CD14-positive monocyte (primary cell): ENCODE results near the gene KLK10. TPM values are rescaled to one million over a fixed set of nuclear protein-coding genes. Genes with fewer than 3 reads are reported as not detected.

Experiments used
- DNase-seq, 3 donors: peaks; one replicate each; pipeline ENCODE4 v3.0.0-alpha.2; 2011 to 2022
- H2AFZ ChIP-seq: 2 replicates; pipeline ENCODE4 v1.6.0; 2012; ENCODE audit warnings: mild to moderate bottlenecking, low read depth, low read length, inconsistent platforms; ENCODE audit not compliant: insufficient read depth, poor library complexity, severe bottlenecking
- H3K27ac ChIP-seq, 2 donors: 1 replicate in 1 of 2; 2 replicates in 1 of 2; pipeline ENCODE4 v1.5.1; 2012 to 2013; ENCODE audit warnings: low read length in 2 of 2, control low read depth in 1 of 2, inconsistent platforms in 1 of 2, low read depth in 1 of 2, mild to moderate bottlenecking in 1 of 2
- H3K27me3 ChIP-seq, 2 donors: one replicate each; pipeline versions ENCODE4 v1.6.0 to v1.6.1; 2011 to 2013; ENCODE audit warnings: low read length in 2 of 2; ENCODE audit not compliant: control insufficient read depth in 2 of 2, insufficient read depth in 2 of 2
- H3K36me3 ChIP-seq, 2 donors: replicated peaks in 1 of 2; 1 replicate in 1 of 2; 2 replicates in 1 of 2; pipeline versions ENCODE4 v1.5.1 to v1.6.1; 2012 to 2013; ENCODE audit warnings: low read length in 2 of 2, control low read depth in 1 of 2, inconsistent platforms in 1 of 2, mild to moderate bottlenecking in 1 of 2; ENCODE audit not compliant: insufficient read depth in 2 of 2, control insufficient read depth in 1 of 2
- H3K4me1 ChIP-seq, 2 donors: 1 replicate in 1 of 2; 2 replicates in 1 of 2; pipeline versions ENCODE4 v1.5.1 to v1.6.1; 2012 to 2013; ENCODE audit warnings: low read length in 2 of 2, control low read depth in 1 of 2, inconsistent platforms in 1 of 2, mild to moderate bottlenecking in 1 of 2, moderate library complexity in 1 of 2; ENCODE audit not compliant: insufficient read depth in 2 of 2, control insufficient read depth in 1 of 2
- H3K4me2 ChIP-seq: replicated peaks from 2 replicates; pipeline ENCODE3; 2012; ENCODE audit warnings: low read length, moderate library complexity, mild to moderate bottlenecking; ENCODE audit not compliant: poor library complexity, severe bottlenecking; ENCODE audit errors: extremely low read depth
- H3K4me3 ChIP-seq, 3 experiments: fragments of 200-600 bp in 1 of 3; sonication (generic) in 1 of 3; replicated peaks in 1 of 3; 1 replicate in 2 of 3; 2 replicates in 1 of 3; pipeline ENCODE4 v1.5.1; 2011 to 2013; ENCODE audit warnings: low read length in 3 of 3, mild to moderate bottlenecking in 3 of 3, control low read depth in 2 of 3, low read depth in 2 of 3, inconsistent platforms in 1 of 3, moderate library complexity in 1 of 3
- H3K79me2 ChIP-seq: 2 replicates; pipeline ENCODE4 v1.6.0; 2012; ENCODE audit warnings: mild to moderate bottlenecking, control low read depth, inconsistent platforms, low read length, moderate library complexity; ENCODE audit not compliant: insufficient read depth
- H3K9ac ChIP-seq: 2 replicates; pipeline ENCODE4 v1.6.0; 2017; ENCODE audit warnings: low read length, mild to moderate bottlenecking; ENCODE audit not compliant: insufficient read depth, poor library complexity, severe bottlenecking
- H3K9me3 ChIP-seq, 2 donors: replicated peaks in 1 of 2; 1 replicate in 1 of 2; 2 replicates in 1 of 2; pipeline versions ENCODE4 v1.5.1 to v1.6.1; 2012 to 2013; ENCODE audit warnings: low read length in 2 of 2, control low read depth in 1 of 2; ENCODE audit not compliant: control insufficient read depth in 1 of 2, insufficient read depth in 1 of 2
- H4K20me1 ChIP-seq: 2 replicates; pipeline ENCODE4 v1.6.0; 2012; ENCODE audit warnings: mild to moderate bottlenecking, low read length, control low read depth, moderate library complexity; ENCODE audit not compliant: insufficient read depth
- H3K27ac Mint-ChIP-seq, 7 donors: one replicate each; pipeline ENCODE4 v1.8.0; 2020; ENCODE audit warnings: mild to moderate bottlenecking in 7 of 7, mixed read lengths in 7 of 7, moderate library complexity in 6 of 7, inconsistent platforms in 2 of 7
- H3K27me3 Mint-ChIP-seq, 3 donors: one replicate each; pipeline ENCODE4 v1.8.0; 2021 to 2022; ENCODE audit warnings: low read depth in 3 of 3, mild to moderate bottlenecking in 3 of 3, mixed read lengths in 3 of 3, moderate library complexity in 3 of 3, inconsistent platforms in 1 of 3
- H3K36me3 Mint-ChIP-seq, 2 donors: one replicate each; pipeline ENCODE4 v1.8.0; 2020; ENCODE audit warnings: mixed read lengths in 2 of 2, inconsistent platforms in 1 of 2, mild to moderate bottlenecking in 1 of 2
- H3K4me1 Mint-ChIP-seq: one replicate; pipeline ENCODE4 v1.8.0; 2020; ENCODE audit warnings: mild to moderate bottlenecking, mixed read lengths
- H3K4me3 Mint-ChIP-seq, 2 donors: one replicate each; pipeline ENCODE4 v1.8.0; 2020; ENCODE audit warnings: mild to moderate bottlenecking in 2 of 2, mixed read lengths in 2 of 2, moderate library complexity in 1 of 2
- H3K9me3 Mint-ChIP-seq, 7 donors: one replicate each; pipeline ENCODE4 v1.8.0; 2020 to 2022; ENCODE audit warnings: mixed read lengths in 7 of 7, mild to moderate bottlenecking in 6 of 7, moderate library complexity in 6 of 7, inconsistent platforms in 2 of 7
- WGBS: methylation state at CpG from one replicate; pipeline ENCODE4 v1.1.5; 2013; ENCODE audit warnings: missing lambda C conversion rate; ENCODE audit not compliant: insufficient coverage; 5-methylcytosine and 5-hydroxymethylcytosine counted together
- intact Hi-C, 2 donors: fragments of 100-400 bp; cut with micrococcal nuclease; formaldehyde crosslinking; loops; one replicate each; pipeline versions ENCODE4 v1.15.0 to v1.15.1; 2023
- polyA plus RNA-seq, 3 donors: library from polyadenylated mRNA; depleted of rRNA in 1 of 3; unstranded in 2 of 3; stranded (reverse) in 1 of 3; fragments of 300-500 nt in 2 of 3; fragments of >200 nt in 1 of 3; fragmentation: Illumina TruSeq in 2 of 3; gene quantifications; 1 replicate in 2 of 3; 2 replicates in 1 of 3; pipeline ENCODE4 v1.2.3, GENCODE V29; 2012 to 2021
- TF ChIP-seq, protein P1 (sequence below): fragments of 200-600 bp; IDR thresholded peaks from one replicate; pipeline ENCODE4 v1.8.0; 2022; ENCODE audit warnings: antibody characterized with exemption, mild to moderate bottlenecking

Gene KLK10
- polyA plus RNA-seq, 3 donors = not detected

GRCh38 chr19:51006406-51006805 lies 13.1 kb downstream of the KLK10 start:
- H4K20me1 ChIP-seq = no peaks in the 10 kb centered on the region
- H3K9me3 ChIP-seq = peaks cover 5% of the 10 kb centered on the region in 2 donors
- no peaks in the 10 kb centered on the region for H3K4me1 ChIP-seq
- H3K27me3 ChIP-seq = no peaks in the 10 kb centered on the region
- intact Hi-C loops = no loop called here
- TF ChIP-seq, protein P1, sequence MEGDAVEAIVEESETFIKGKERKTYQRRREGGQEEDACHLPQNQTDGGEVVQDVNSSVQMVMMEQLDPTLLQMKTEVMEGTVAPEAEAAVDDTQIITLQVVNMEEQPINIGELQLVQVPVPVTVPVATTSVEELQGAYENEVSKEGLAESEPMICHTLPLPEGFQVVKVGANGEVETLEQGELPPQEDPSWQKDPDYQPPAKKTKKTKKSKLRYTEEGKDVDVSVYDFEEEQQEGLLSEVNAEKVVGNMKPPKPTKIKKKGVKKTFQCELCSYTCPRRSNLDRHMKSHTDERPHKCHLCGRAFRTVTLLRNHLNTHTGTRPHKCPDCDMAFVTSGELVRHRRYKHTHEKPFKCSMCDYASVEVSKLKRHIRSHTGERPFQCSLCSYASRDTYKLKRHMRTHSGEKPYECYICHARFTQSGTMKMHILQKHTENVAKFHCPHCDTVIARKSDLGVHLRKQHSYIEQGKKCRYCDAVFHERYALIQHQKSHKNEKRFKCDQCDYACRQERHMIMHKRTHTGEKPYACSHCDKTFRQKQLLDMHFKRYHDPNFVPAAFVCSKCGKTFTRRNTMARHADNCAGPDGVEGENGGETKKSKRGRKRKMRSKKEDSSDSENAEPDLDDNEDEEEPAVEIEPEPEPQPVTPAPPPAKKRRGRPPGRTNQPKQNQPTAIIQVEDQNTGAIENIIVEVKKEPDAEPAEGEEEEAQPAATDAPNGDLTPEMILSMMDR = no peak
- Mint-ChIP-seq H3K27me3 (peaks cover 27 to 45% (median 31%) of the 10 kb centered on the region in 3 donors), H3K4me3 (no peak overlapping the region), H3K9me3 (peaks cover 4 to 10% (median 8%) of the 10 kb centered on the region in 7 donors), H3K4me1 (peaks cover 4% of the 10 kb centered on the region), H3K27ac (no peak overlapping the region), H3K36me3 (no peaks in the 10 kb centered on the region)
- WGBS = 51% methylated on average over 8 of the region's 8 CpGs
- no peaks in the 10 kb centered on the region for H3K79me2 ChIP-seq
- H3K27ac ChIP-seq = no peak overlapping the region
- no peak overlapping the region for H3K4me2 ChIP-seq
- no peak overlapping the region for H3K9ac ChIP-seq
- H3K4me3 ChIP-seq = no peak overlapping the region
- no peak overlapping the region for H2AFZ ChIP-seq
- no peak for DNase-seq
- H3K36me3 ChIP-seq = no peaks in the 10 kb centered on the region

DNA sequence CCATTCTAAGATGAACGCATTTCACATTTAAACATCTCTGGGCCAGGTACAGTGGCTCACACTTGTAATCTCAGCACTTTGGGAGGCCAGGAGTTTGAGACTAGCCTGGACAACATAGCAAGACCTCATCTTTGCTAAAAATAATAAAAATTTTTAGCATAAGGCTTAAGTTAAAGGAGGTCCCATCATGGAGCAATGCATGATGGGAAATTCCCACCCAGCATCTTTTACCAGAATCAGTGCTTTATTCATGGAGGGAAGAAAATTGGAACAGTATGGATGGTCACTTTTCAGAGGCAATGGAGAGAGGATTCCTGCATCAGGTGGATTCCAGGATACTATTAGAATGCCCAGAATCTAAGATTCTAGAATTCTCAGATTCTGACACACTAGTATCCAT lies 14.3 kb downstream of the KLK10 start:
- Histone ChIP-seq H2AFZ (no peak overlapping the region), H4K20me1 (no peaks in the 10 kb centered on the region), H3K9ac (no peak overlapping the region), H3K36me3 (no peaks in the 10 kb centered on the region), H3K4me1 (no peaks in the 10 kb centered on the region), H3K79me2 (no peaks in the 10 kb centered on the region), H3K27me3 (peaks cover 0 to 4% of the 10 kb centered on the region in 2 donors), H3K4me2 (no peak overlapping the region), H3K27ac (no peak overlapping the region), H3K9me3 (peaks cover 5% of the 10 kb centered on the region in 2 donors), H3K4me3 (no peak overlapping the region)
- TF ChIP-seq, protein P1 = no peak
- no peak overlapping the region for H3K27ac Mint-ChIP-seq
- no peak overlapping the region for H3K4me3 Mint-ChIP-seq
- H3K4me1 Mint-ChIP-seq = peaks cover 4% of the 10 kb centered on the region
- WGBS = no CpG with 5 or more reads among the region's 1 CpG
- peaks cover 4 to 13% (median 8%) of the 10 kb centered on the region in 7 donors for H3K9me3 Mint-ChIP-seq
- no peak for DNase-seq
- no peaks in the 10 kb centered on the region for H3K36me3 Mint-ChIP-seq
- peaks cover 20 to 50% (median 35%) of the 10 kb centered on the region in 3 donors for H3K27me3 Mint-ChIP-seq
- intact Hi-C loops = no loop called here
